Stimulated activated CD8-positive, alpha-beta memory T cell treated with anti-CD3 and anti-CD28 coated beads, Interleukin-7, amount 100 ng/mL, for 1 hour (primary cell): Measurements from ENCODE around the gene USB1.
A peak's percentile ranks its signal among the peaks of the same experiment; 100 is the strongest.

ENCODE experiments used
- DNase-seq, 2 donors: peaks; one replicate each; pipeline ENCODE4 v3.0.0-alpha.2; 2020; ENCODE audit warnings: low read depth in 2 of 2

Gene USB1

GRCh38 chr16:58018803-58019202 lies 17.6 kb downstream of the USB1 start:
- no peak for DNase-seq

DNA sequence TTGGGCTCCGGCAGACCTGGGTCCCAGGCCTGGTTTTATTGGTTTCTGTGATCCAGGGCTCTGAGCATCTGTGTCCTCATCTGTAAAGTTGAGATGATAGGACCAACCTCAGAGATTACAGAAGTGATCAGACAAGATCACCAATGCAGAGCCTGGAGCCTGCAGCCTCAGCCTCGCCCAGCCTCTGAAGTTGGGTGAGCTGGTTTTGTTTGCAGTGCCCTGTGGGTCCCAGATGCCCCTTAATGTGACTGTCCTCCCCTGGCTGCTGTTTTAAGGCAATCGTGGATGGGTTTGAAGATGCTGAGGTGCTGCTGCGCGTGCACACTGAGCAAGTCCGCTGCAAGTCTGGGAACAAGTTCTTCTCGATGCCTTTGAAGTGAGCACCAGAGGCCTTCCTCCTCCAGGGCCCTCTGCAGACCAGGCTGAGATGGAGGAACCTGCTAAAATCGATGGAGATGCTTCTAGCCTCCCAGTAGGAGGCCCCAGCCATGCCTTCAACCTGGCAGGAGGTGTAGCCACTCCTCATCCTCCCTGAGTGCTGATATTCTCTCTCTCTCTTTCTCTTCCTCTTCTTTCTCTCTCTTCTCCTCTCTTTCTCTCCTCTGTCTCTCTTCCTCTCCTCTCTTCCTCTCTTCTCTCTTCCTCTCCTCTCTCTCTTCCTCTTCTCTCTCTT lies 18.8 kb downstream of the USB1 start:
- no peak for DNase-seq

GRCh38 chr16:58020628-58021521 lies 19.7 kb downstream of the USB1 start:
- peak in 1 of 2 donors; percentile 44 for DNase-seq

GRCh38 chr16:58021661-58022551 lies 20.7 kb downstream of the USB1 start:
- no peak for DNase-seq

DNA sequence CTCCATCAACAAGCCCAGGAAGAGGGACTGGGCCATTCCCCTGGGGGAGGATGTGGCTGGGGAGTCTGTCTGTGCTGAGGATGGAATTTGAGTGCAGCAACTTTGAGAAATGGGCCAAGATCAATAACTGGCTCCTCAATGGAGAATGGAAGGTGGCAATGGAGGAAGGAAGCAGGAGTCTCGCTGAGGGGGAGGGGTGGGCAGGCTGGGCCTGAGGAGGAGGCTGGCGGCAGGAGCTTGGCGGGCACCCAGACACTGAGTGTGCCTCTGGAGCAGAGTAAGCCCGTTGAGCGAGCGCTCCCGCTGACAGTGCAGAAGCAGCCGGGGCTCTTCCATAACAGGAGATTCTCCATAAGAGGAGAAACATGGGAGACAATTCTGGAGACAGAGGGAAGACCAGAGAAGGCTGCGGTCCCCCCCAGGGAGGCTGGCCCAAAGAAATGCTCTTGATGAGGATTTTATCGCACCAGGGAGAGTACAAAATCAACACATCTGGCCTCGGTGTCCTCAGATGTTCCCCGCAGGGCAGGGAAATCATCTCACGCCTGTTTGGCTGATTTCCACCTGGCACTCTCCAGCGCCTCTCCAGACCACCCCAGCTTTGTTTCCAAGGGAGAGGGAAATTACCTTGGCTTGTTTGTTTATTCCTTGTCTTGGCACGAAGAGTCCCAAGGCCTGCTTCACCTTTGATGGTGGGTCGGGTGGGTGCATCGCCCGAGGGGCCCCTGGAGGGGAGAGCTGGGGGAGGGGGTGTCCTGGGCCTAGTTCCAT lies 21.6 kb downstream of the USB1 start:
- DNase-seq, result no peak

- no peak for DNase-seq
These were observed 23.5 kb downstream of the USB1 start for GRCh38 chr16:58024486-58025350.

GRCh38 chr16:58025351-58026138 lies 24.3 kb downstream of the USB1 start, which contains the start of gene MMP15:
TSS of gene MMP15 (plus strand) at chr16:58025754. CDS start at chr16:58026351, 597 bp downstream.
- DNase-seq, result peak in 1 of 2 donors; percentile 19

DNA sequence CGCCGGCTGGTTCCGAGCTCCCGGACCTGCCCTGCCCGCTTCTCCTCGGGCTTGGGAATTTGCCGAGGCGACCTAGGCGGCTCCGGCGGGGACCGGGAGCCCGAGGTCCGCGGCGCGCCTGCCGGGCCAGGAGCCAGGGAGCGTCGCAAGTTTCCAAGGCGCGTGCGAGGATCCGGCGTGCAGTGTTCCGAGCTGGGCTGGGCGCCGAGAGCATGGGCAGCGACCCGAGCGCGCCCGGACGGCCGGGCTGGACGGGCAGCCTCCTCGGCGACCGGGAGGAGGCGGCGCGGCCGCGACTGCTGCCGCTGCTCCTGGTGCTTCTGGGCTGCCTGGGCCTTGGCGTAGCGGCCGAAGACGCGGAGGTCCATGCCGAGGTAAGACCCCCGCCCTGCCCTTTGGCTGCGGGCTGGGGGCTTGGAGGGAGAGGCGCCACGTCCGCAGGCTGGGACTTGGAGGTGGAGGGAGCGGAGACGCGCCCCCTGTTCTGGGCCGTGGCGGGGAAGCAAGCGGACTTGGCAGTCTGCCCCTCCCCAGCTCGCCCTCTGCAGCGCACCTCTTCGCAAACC lies 25.0 kb downstream of the USB1 start:
- no peak for DNase-seq

DNA sequence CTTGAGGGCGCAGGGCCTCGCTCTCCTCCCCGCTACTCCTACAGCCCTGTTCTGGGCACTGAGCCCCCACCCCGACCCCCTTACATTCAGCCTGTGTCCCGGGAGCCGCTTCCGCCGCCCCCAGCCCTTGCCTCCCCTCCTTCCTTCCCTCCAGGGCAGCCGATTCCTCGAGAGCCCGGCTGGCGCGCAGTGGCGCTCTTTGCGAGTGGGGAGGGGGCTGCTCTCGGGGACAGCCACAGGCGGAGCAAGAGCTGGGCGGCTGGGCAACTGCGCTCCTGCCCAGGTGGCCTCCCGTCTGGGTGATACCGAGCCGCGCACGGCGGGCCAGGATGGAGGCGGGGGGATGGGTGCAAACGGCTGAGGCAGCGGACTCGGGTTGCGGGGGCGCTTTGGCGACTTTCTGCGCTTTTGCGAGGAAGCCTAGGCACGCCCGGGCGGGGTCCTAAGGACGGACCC lies 25.5 kb downstream of the USB1 start:
- DNase-seq, result no peak

- DNase-seq, result no peak
These were observed 26.1 kb downstream of the USB1 start for GRCh38 chr16:58027161-58027915.

GRCh38 chr16:58027916-58028455 lies 26.8 kb downstream of the USB1 start:
- no peak for DNase-seq

- DNase-seq, result no peak
These were observed 27.4 kb downstream of the USB1 start for GRCh38 chr16:58028541-58029070.

DNA sequence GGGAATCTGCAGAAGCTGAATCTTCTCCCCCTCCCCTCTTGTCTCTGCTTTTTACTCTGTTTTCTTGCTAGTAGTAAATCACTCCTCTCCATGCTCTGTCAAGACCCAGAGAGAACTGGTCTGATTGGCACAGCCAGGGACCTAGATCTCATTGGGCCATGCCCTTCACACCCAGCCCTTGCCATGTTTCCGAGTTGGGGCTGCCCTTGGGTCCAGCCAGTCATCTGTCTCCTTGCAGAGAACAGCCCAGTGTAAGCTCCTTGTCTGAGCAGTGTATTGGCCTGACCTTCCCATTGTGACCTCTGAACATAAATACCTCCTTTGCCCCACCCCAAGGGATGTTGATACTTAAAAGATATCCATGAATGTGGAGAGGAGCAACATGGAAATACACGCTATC lies 28.2 kb downstream of the USB1 start:
- no peak for DNase-seq

DNA sequence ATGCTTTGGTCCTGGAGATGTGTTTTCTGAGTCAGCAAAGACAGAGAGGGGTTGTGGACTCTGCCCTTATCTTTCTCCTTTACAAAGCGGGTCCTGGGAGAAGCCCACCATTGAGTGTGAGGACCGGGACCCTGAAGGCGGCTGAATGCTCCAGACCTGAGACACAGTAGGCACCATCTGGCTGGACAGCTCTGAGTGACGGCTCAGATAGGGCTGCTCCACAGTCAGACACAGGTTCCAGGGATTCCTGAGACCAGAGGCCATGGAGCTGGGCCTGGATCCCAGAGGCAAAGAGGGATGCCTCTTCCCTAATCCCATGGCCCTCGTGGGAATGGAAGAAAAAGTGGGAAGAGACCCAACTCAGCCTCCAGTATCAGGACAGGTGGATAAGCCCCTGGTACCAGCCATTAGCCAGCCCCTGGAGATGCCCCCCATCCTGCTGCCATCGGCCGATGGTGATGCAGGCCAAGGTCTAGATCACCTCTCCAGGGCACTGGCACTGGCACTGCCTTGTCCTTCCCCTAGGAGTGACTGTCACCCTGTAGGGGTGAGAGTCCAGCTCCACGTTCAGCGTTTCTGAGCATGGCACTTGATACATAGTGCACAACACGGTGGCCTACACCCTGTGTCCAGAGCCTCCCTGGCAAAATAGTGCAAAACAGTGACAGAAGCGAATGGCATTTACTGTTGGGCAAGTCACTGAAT lies 29.1 kb downstream of the USB1 start:
- DNase-seq, result no peak

GRCh38 chr16:58031016-58031800 lies 30.0 kb downstream of the USB1 start:
- no peak for DNase-seq

- no peak for DNase-seq
These were observed 31.6 kb downstream of the USB1 start for GRCh38 chr16:58032710-58033293.
